DND-41 (cell line): ENCODE data around the gene BRF1.

Experiments
- ATAC-seq: fragments of 200-7000 bp; cut with Tn5 transposase; 3 replicates; pipeline ENCODE4 v1.9.1; 2021; ENCODE audit warnings: low read depth; ENCODE audit not compliant: insufficient read depth
- DNase-seq: peaks from one replicate; pipeline ENCODE4 v3.0.0-alpha.2; 2020
- H2AFZ ChIP-seq: 2 replicates; pipeline ENCODE4 v1.6.0; 2012; ENCODE audit warnings: low read depth, low read length
- H3K27ac ChIP-seq: 2 replicates; pipeline ENCODE4 v1.5.1; 2012; ENCODE audit warnings: low read length, inconsistent platforms
- H3K27me3 ChIP-seq: fragments of 200-600 bp; sonication (generic); 2 replicates; pipeline ENCODE4 v1.6.0; 2012; ENCODE audit warnings: low read length, mild to moderate bottlenecking, inconsistent platforms; ENCODE audit not compliant: insufficient read depth, poor library complexity
- H3K36me3 ChIP-seq: 2 replicates; pipeline ENCODE4 v1.5.1; 2012; ENCODE audit warnings: low read length, inconsistent platforms; ENCODE audit not compliant: insufficient read depth
- H3K4me1 ChIP-seq: 2 replicates; pipeline ENCODE4 v1.5.1; 2012; ENCODE audit warnings: mild to moderate bottlenecking, low read length; ENCODE audit not compliant: insufficient read depth
- H3K4me2 ChIP-seq: 2 replicates; pipeline ENCODE4 v1.6.0; 2012; ENCODE audit warnings: mild to moderate bottlenecking, moderate library complexity, low read length, inconsistent platforms; ENCODE audit not compliant: insufficient read depth
- H3K4me3 ChIP-seq, 2 experiments: fragments of 200-600 bp in 1 of 2; shearing (Covaris generic) in 1 of 2; 2 replicates each; pipeline ENCODE4 v1.5.1; 2012 to 2016; ENCODE audit warnings: inconsistent platforms in 2 of 2, low read length in 2 of 2, mild to moderate bottlenecking in 2 of 2, low read depth in 1 of 2, moderate library complexity in 1 of 2
- H3K79me2 ChIP-seq: 2 replicates; pipeline ENCODE4 v1.6.0; 2012; ENCODE audit warnings: low read length, inconsistent platforms; ENCODE audit not compliant: insufficient read depth
- H3K9ac ChIP-seq: 2 replicates; pipeline ENCODE4 v1.6.0; 2012; ENCODE audit warnings: low read depth, mild to moderate bottlenecking, inconsistent platforms, low read length, moderate library complexity
- H3K9me3 ChIP-seq: 2 replicates; pipeline ENCODE4 v1.5.1; 2012; ENCODE audit warnings: low read length, moderate library complexity, mild to moderate bottlenecking, inconsistent platforms; ENCODE audit not compliant: insufficient read depth, severe bottlenecking
- H4K20me1 ChIP-seq: 2 replicates; pipeline ENCODE4 v1.6.0; 2012; ENCODE audit warnings: low read length; ENCODE audit not compliant: insufficient read depth
- CTCF ChIP-seq: IDR thresholded peaks from 2 replicates; pipeline ENCODE4 v1.5.1; 2012; ENCODE audit warnings: borderline replicate concordance, low read length, moderate library complexity, mild to moderate bottlenecking; ENCODE audit not compliant: poor library complexity, severe bottlenecking; ENCODE audit errors: extremely low read depth
- EZH2 ChIP-seq: IDR thresholded peaks from 3 replicates; pipeline ENCODE4 v1.6.1; 2012; ENCODE audit warnings: borderline replicate concordance, low read depth, mild to moderate bottlenecking, moderate library complexity, low read length, inconsistent platforms; ENCODE audit not compliant: severe bottlenecking

Gene BRF1

GRCh38 chr14:105275267-105275946, 25.4 kb downstream of the BRF1 start:
- no peak for ATAC-seq
- Histone ChIP-seq H3K9ac (no peak overlapping the region), H4K20me1 (peaks cover 47% of the 10 kb centered on the region), H3K36me3 (0 out of 2 replicates have a peak, but pooled peaks cover 1% of the 10 kb centered on the region), H3K27ac (no peak overlapping the region), H3K9me3 (no peaks in the 10 kb centered on the region), H3K4me3 (no peak overlapping the region), H2AFZ (no peak overlapping the region), H3K4me2 (no peak overlapping the region), H3K27me3 (no peaks in the 10 kb centered on the region), H3K79me2 (peaks cover 59% of the 10 kb centered on the region), H3K4me1 (no peaks in the 10 kb centered on the region)
- TF ChIP-seq CTCF: no peak
- TF ChIP-seq EZH2: no peak
- no peak for DNase-seq

GRCh38 chr14:105274637-105275036, 26.2 kb downstream of the BRF1 start:
- Histone ChIP-seq H3K79me2 (peaks cover 54% of the 10 kb centered on the region), H3K4me2 (no peak overlapping the region), H3K36me3 (no peaks in the 10 kb centered on the region), H4K20me1 (peaks cover 44% of the 10 kb centered on the region), H3K9me3 (no peaks in the 10 kb centered on the region), H2AFZ (no peak overlapping the region), H3K9ac (no peak overlapping the region), H3K4me1 (no peaks in the 10 kb centered on the region), H3K4me3 (no peak overlapping the region), H3K27ac (no peak overlapping the region), H3K27me3 (no peaks in the 10 kb centered on the region)
- no peak for ATAC-seq
- no peak for TF ChIP-seq EZH2
- no peak for TF ChIP-seq CTCF
- no peak for DNase-seq

GRCh38 chr14:105273062-105273461, 27.7 kb downstream of the BRF1 start:
- no peaks in the 10 kb centered on the region for H3K27me3 ChIP-seq
- no peak overlapping the region for H3K9ac ChIP-seq
- ATAC-seq (no peak), DNase-seq (no peak)
- H2AFZ ChIP-seq: no peak overlapping the region
- H3K4me2 ChIP-seq: no peak overlapping the region
- no peak overlapping the region for H3K4me3 ChIP-seq
- peaks cover 58% of the 10 kb centered on the region for H4K20me1 ChIP-seq
- peaks cover 14% of the 10 kb centered on the region for H3K36me3 ChIP-seq
- no peak overlapping the region for H3K27ac ChIP-seq
- no peaks in the 10 kb centered on the region for H3K9me3 ChIP-seq
- TF ChIP-seq EZH2: no peak
- TF ChIP-seq CTCF: no peak
- H3K4me1 ChIP-seq: no peaks in the 10 kb centered on the region
- peaks cover 56% of the 10 kb centered on the region for H3K79me2 ChIP-seq

- no peaks in the 10 kb centered on the region for H3K4me1 ChIP-seq
- H4K20me1 ChIP-seq: peaks cover 61% of the 10 kb centered on the region
- no peak overlapping the region for H3K4me3 ChIP-seq
- no peak overlapping the region for H3K27ac ChIP-seq
- no peaks in the 10 kb centered on the region for H3K27me3 ChIP-seq
- no peak for TF ChIP-seq EZH2
- no peak for TF ChIP-seq CTCF
- no peak for ATAC-seq
- no peak overlapping the region for H3K9ac ChIP-seq
- no peak for DNase-seq
- H2AFZ ChIP-seq: no peak overlapping the region
- no peaks in the 10 kb centered on the region for H3K9me3 ChIP-seq
- peaks cover 18% of the 10 kb centered on the region for H3K36me3 ChIP-seq
- peaks cover 52% of the 10 kb centered on the region for H3K79me2 ChIP-seq
- no peak overlapping the region for H3K4me2 ChIP-seq
These were observed 28.2 kb downstream of the BRF1 start for GRCh38 chr14:105272623-105273022.
